Raji (cell line): Measurements from ENCODE around the gene ACADVL.

Experiments used
- POLR2A ChIP-seq: IDR thresholded peaks from 2 replicates; pipeline ENCODE4 v1.6.1; 2011; ENCODE audit warnings: low read depth, low read length, control low read depth; ENCODE audit not compliant: insufficient read depth

ACADVL gene

GRCh38 chr17:7262192-7262934, 42.6 kb downstream of the ACADVL start, which contains the start of gene CLDN7:
Gene CLDN7 (minus strand): TSS chr17:7262478. CDS start chr17:7262043, 435 bp downstream.
- no peak for TF ChIP-seq POLR2A

GRCh38 chr17:7262935-7263800, 43.4 kb downstream of the ACADVL start:
- no peak for TF ChIP-seq POLR2A

- TF ChIP-seq POLR2A, result no peak
These were observed 44.0 kb downstream of the ACADVL start for GRCh38 chr17:7263801-7264078.

GRCh38 chr17:7266784-7267183, 47.0 kb downstream of the ACADVL start:
- no peak for TF ChIP-seq POLR2A
